Mesothelial cell of epicardium (in vitro differentiated cells): ENCODE data around the gene PRKG1. TPM values are rescaled to one million over a fixed set of nuclear protein-coding genes. Genes with fewer than 3 reads are reported as not detected.

Source experiments
- DNase-seq, 2 experiments: peaks; one replicate each; pipeline ENCODE4 v3.0.0; 2021; ENCODE audit warnings: low spot score in 2 of 2; ENCODE audit not compliant: unreplicated experiment in 2 of 2
- H3K27ac Mint-ChIP-seq: 2 replicates; pipeline ENCODE4 v1.8.0; 2021; ENCODE audit warnings: mixed read lengths
- H3K27me3 Mint-ChIP-seq: 2 replicates; pipeline ENCODE4 v1.8.0; 2021; ENCODE audit warnings: low read depth, mixed read lengths
- H3K36me3 Mint-ChIP-seq: 2 replicates; pipeline ENCODE4 v1.8.0; 2021; ENCODE audit warnings: mixed read lengths
- H3K4me1 Mint-ChIP-seq: 2 replicates; pipeline ENCODE4 v1.8.0; 2021; ENCODE audit warnings: mixed read lengths
- H3K4me3 Mint-ChIP-seq: 2 replicates; pipeline ENCODE4 v1.8.0; 2021; ENCODE audit warnings: mild to moderate bottlenecking, moderate library complexity, mixed read lengths
- H3K9me3 Mint-ChIP-seq: 2 replicates; pipeline ENCODE4 v1.8.0; 2021; ENCODE audit warnings: mixed read lengths
- total RNA-seq: library from RNA; stranded (reverse); gene quantifications from 3 replicates; pipeline ENCODE4 v1.2.1, GENCODE V29; 2021
- TF ChIP-seq, protein P1 (sequence below): fragments of 200-600 bp; sonication (generic); IDR thresholded peaks from one replicate; pipeline ENCODE4 v1.5.0; 2021; ENCODE audit warnings: antibody characterized with exemption; ENCODE audit not compliant: unreplicated experiment

The PRKG1 gene
- total RNA-seq, 1 donor from 2014 or later, result 37.0 TPM

DNA sequence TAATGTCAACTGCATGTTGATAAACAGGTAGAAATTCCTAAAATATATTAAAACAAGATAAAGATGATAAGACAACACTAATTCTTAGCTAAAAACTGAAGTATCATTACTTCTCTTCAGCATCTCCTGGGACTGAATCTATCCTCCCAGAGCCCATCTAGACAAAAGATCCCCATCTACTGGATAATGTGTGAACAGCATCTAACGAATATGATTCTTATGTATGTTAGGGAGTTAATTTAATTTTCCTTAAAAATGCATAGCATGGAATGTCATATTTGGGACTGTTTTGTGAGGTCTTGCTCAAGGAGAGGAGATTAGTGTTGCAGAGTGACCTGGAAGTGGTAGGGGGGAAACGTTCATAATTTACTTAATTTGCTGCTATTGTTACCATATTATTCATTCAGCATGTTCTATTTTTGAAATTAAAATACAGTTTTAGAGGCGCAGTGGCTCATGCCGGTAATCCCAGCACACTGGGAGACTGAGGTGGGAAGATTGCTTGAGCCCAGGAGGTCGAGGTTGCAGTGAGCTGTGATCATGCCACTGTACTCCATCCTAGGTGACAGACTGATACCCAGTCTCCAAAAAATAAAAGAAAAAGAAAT lies 930.2 kb downstream of the PRKG1 start:
- Mint-ChIP-seq H3K4me1 (peaks cover 2% of the 10 kb centered on the region), H3K27me3 (no peaks in the 10 kb centered on the region), H3K27ac (no peak overlapping the region), H3K36me3 (peaks cover 28% of the 10 kb centered on the region), H3K4me3 (no peak overlapping the region), H3K9me3 (peaks cover 39% of the 10 kb centered on the region)
- no peak for DNase-seq
- TF ChIP-seq, protein P1, sequence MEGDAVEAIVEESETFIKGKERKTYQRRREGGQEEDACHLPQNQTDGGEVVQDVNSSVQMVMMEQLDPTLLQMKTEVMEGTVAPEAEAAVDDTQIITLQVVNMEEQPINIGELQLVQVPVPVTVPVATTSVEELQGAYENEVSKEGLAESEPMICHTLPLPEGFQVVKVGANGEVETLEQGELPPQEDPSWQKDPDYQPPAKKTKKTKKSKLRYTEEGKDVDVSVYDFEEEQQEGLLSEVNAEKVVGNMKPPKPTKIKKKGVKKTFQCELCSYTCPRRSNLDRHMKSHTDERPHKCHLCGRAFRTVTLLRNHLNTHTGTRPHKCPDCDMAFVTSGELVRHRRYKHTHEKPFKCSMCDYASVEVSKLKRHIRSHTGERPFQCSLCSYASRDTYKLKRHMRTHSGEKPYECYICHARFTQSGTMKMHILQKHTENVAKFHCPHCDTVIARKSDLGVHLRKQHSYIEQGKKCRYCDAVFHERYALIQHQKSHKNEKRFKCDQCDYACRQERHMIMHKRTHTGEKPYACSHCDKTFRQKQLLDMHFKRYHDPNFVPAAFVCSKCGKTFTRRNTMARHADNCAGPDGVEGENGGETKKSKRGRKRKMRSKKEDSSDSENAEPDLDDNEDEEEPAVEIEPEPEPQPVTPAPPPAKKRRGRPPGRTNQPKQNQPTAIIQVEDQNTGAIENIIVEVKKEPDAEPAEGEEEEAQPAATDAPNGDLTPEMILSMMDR, result peak; percentile 60

DNA sequence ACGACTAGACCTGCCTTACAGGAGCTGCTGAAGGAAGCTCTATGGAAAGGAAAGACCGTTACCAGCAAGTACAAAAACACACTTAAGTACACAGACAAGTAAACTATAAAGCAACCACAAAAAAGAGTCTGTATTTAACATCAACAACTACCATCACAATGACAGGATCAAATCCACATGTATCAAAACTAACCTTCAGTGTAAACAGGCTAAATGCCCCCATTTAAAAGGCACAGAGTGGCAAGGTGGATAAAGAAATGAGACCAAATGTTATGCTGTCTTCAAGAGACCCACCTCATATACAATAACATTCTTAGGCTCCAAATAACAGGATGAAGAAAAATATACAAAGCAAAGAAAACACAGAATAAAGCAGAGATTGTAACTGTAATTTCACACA lies 932.8 kb downstream of the PRKG1 start:
- Mint-ChIP-seq H3K4me3 (no peak overlapping the region), H3K9me3 (peaks cover 52% of the 10 kb centered on the region), H3K36me3 (peaks cover 36% of the 10 kb centered on the region)

DNA sequence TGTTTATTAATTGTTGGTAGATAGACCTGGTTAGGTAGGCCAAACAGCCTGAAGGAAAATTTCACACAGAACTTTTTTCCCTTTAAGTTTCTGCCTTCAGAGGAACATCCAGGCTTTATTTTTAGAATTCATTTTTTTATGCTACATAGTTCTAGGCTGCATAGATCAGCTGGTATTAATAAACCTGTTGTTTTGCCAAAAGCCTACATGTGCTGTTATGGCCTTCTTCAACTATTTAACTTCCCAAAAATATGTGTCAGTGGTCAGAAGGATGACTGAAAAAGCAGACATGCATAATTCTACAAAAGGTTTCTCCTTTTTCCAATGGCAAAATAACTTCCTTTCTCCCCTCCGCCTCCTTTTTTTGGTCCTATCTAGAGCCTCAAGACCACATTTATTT lies 936.8 kb downstream of the PRKG1 start:
- TF ChIP-seq, protein P1, result no peak
- H3K36me3 Mint-ChIP-seq, result peaks cover 48% of the 10 kb centered on the region
- H3K27ac Mint-ChIP-seq, result no peak overlapping the region
- no peak for DNase-seq
- no peak overlapping the region for H3K4me3 Mint-ChIP-seq
- H3K9me3 Mint-ChIP-seq, result peaks cover 67% of the 10 kb centered on the region
- H3K27me3 Mint-ChIP-seq, result no peaks in the 10 kb centered on the region
- no peaks in the 10 kb centered on the region for H3K4me1 Mint-ChIP-seq

More for the DNA sequence above, 932.8 kb downstream of the PRKG1 start:
- peaks cover 2% of the 10 kb centered on the region for H3K4me1 Mint-ChIP-seq
- TF ChIP-seq, protein P1, result no peak
- no peak overlapping the region for H3K27ac Mint-ChIP-seq
- no peak for DNase-seq
- H3K27me3 Mint-ChIP-seq, result no peaks in the 10 kb centered on the region

DNA sequence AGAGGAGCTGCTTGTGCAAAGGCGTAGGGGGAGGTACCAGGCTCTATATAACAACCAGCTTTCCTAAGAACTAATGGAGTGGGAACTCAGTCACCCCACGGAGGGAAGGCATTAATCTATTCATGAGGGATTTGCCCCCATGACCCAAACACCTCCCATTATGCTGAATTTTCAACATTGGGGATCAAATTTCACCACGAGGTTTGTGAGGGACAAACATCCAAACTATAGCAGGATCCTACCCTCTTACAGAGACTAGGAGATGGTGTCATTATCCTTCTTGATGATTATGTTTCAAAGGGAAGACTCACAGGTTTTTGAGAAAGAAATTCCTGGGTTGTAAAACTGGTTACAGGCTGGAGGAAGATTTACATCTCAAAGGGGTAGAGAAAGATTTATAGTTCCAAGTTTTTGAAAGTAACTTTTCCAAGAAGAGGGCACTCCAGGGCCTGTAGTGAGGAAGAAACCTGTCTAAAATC lies 944.8 kb downstream of the PRKG1 start:
- Mint-ChIP-seq H3K9me3 (peaks cover 17% of the 10 kb centered on the region), H3K27ac (peak overlapping the region; percentile 83), H3K36me3 (peaks cover 19% of the 10 kb centered on the region), H3K4me1 (peaks cover 28% of the 10 kb centered on the region), H3K27me3 (no peaks in the 10 kb centered on the region), H3K4me3 (no peak overlapping the region)
- TF ChIP-seq, protein P1, result no peak
- no peak for DNase-seq

DNA sequence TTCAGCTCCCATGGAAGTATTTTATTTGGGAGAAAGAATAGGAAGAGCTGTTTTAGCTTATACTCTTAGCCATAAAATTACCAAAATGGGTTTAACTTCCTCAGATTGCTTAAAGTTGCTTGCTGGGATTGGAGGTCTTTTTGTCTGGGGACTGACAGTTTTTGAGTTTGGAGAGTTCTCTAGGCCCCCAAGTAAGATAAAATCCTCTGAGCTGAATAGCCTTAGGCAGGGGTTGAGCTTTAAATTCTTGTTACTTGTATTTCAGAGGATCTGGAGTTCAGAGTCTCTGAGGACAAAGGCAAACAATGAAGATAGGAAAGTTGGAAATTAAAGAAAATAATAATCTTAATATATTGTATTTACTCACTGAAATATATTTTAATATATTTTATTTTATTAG lies 945.4 kb downstream of the PRKG1 start:
- Mint-ChIP-seq H3K4me3 (no peak overlapping the region), H3K27ac (peak overlapping the region; percentile 83), H3K36me3 (peaks cover 15% of the 10 kb centered on the region), H3K27me3 (no peaks in the 10 kb centered on the region), H3K9me3 (peaks cover 13% of the 10 kb centered on the region), H3K4me1 (peaks cover 28% of the 10 kb centered on the region)
- TF ChIP-seq, protein P1, result no peak
- no peak for DNase-seq
